HG03175 (cell line): ENCODE measurements around the gene DIRAS3.
"Not testable (repeated sequence)": the region's sequence is repeated elsewhere in the genome, so short reads cannot be mapped to it uniquely, and the experiment has no call there.

ENCODE experiments used
- ATAC-seq: cut with Tn5 transposase; IDR thresholded peaks from one replicate; pipeline ENCODE4 v1.9.1; 2021; ENCODE audit warnings: mild to moderate bottlenecking, moderate library complexity; ENCODE audit not compliant: unreplicated experiment

DIRAS3 gene

GRCh38 chr1:68028566-68028965, 21.9 kb downstream of the DIRAS3 start:
- ATAC-seq = no peak

GRCh38 chr1:68024635-68025338, 25.6 kb downstream of the DIRAS3 start:
- ATAC-seq = no peak

- ATAC-seq = no peak
Measured at GRCh38 chr1:68016381-68016780, 34.0 kb downstream of the DIRAS3 start.

- ATAC-seq = no peak
Measured at GRCh38 chr1:68015971-68016370, 34.5 kb downstream of the DIRAS3 start.

- ATAC-seq = no peak
Measured at GRCh38 chr1:68015369-68015768, 35.1 kb downstream of the DIRAS3 start.

GRCh38 chr1:68013351-68013750, 37.1 kb downstream of the DIRAS3 start:
- no peak for ATAC-seq

- ATAC-seq = no peak
Measured at GRCh38 chr1:68011657-68012375, 38.6 kb downstream of the DIRAS3 start.

GRCh38 chr1:68010543-68010942, 39.9 kb downstream of the DIRAS3 start:
- ATAC-seq = no peak

- ATAC-seq = no peak
Measured at GRCh38 chr1:68010090-68010489, 40.3 kb downstream of the DIRAS3 start.

- not testable (repeated sequence) for ATAC-seq
Measured at GRCh38 chr1:68003626-68004025, 46.8 kb downstream of the DIRAS3 start.

- ATAC-seq = no peak
Measured at GRCh38 chr1:68000191-68000590, 50.2 kb downstream of the DIRAS3 start.

- ATAC-seq = no peak
Measured at GRCh38 chr1:67997746-67998145, 52.7 kb downstream of the DIRAS3 start.
